Left lobe of liver (tissue), 2 donors: ENCODE results near the gene C15orf39. TPM values are rescaled to one million over a fixed set of nuclear protein-coding genes. Genes with fewer than 3 reads are reported as not detected.
"Not testable (repeated sequence)": the region's sequence is repeated elsewhere in the genome, so short reads cannot be mapped to it uniquely, and the experiment has no call there.

Source experiments
- ATAC-seq: fragments of 200-7000 bp; cut with Tn5 transposase; one replicate; pipeline ENCODE4 v1.9.1; 2020; ENCODE audit warnings: mild to moderate bottlenecking, moderate library complexity
- DNase-seq: peaks from one replicate; pipeline ENCODE4 v3.0.0-alpha.2; 2020; ENCODE audit warnings: low spot score
- total RNA-seq: library from RNA; stranded (reverse); gene quantifications from one replicate; pipeline ENCODE4 v1.2.1, GENCODE V29; 2021
- donor health status: DM: no; HTN: no; CAD: no; lungs with moderate emphysema.
- donor health status: DM: no; HTN: yes; CAD: no.

C15orf39 gene
- total RNA-seq, 1 donor from 2014 or later: 5.8 TPM

DNA sequence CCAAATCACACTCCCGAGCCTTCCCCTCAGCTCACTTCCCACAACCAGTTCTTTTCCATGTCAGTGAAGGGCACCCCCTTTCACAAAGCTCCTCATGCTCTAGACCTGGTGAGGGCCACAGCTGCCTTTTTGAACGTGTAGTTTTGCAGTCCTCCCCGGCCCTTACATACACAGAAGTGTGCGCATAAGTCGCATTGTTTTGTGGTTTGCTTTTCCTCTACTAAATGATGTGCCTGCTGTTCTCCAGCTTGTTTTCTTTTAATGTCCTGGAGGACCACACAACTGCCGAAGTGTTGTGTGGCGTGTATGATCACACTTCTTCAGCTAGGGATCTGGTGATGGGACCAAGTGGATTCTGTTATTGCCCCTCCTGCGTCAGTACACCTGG lies 7.6 kb downstream of the C15orf39 start:
- ATAC-seq (no peak), DNase-seq (no peak)

DNA sequence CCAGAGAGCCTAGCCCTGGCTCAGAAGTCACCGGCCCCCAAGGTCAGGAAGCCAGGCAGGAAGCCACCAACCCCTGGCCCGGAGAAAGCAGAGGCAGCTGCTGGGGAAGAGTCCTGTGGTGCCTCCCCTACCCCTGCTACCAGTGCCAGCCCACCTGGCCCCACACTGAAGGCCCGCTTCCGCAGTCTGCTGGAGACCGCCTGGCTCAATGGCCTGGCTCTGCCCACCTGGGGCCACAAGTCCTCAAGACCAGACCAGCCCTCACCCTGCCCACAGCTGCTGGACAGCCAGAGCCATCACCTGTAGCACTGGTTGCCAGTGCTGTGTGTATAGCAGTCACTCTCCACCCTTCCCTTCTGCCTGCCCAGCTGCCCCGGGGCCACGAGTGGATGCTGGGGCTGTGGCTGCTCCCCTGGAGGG lies 9.1 kb downstream of the C15orf39 start:
- DNase-seq: no peak
- no peak for ATAC-seq

DNA sequence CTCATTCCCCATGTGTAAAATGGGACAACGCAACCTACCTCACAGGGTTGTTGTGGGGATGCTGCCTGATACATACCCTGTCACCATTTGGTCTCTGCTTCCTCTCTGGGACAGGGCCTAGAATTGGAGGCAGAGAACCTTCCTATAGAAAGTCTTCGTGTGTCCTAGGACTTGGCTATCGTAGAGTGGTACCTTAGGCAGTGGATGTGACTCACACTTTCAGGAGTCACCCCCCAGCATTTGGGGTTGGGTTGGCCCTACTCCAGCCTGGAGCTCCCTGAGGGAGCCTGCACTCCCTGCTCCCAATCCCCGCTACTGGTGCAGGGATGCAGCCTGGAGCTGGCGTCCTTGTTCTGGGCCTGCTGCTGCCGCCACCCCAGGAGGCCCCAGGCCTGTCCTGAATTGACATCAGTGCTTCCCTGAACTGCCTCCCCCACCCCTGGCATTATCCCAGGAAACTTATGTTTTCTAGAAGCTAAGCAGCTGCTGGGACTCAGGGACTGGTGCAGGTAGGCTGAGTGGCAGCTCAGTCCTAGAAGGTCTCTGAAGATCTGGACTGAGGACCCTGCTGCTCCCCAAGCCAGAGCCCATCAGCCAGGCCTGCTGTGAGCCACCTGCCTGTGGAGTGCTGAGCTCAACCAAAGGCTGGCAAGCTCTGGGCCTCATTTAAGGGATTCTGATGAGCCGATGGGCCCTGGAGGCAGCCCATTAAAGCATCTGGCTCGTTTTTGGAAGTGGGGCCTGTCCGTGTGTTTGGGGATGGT lies 9.9 kb downstream of the C15orf39 start:
- no peak for ATAC-seq

DNA sequence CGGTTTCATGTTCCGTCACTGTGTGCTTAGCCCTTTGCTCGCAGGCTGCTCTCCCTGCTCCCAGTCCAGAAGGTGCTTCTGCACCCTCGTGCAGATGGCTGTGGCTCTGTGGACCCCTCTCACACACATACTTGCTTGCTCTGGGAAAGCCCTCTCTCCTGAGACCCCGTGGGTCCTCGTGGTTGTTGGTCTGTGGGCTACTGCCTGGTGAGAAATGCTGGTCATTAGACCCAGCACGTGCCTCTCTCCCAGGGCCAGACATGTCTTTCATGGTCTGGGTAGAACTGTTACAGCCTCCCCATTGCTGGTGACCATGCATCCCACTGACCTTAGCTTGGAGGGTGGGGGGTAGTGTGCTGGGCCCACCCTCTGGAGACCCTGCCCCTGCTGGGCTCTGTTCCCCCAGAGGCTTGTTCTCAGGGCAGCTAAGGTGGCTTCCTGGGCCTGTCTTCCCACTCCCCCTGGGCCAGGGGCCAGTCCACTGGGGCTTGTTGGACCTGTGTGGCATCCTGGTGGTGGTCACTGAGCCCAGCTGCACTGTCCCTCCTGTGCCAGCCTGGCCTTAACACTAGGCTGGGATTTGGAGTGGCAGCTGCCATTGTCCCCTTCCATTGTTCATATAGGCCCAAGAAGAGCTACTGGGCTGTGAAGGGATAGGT lies 10.6 kb downstream of the C15orf39 start:
- no peak for ATAC-seq
- no peak for DNase-seq

More for the DNA sequence above, 9.9 kb downstream of the C15orf39 start:
- no peak for DNase-seq

DNA sequence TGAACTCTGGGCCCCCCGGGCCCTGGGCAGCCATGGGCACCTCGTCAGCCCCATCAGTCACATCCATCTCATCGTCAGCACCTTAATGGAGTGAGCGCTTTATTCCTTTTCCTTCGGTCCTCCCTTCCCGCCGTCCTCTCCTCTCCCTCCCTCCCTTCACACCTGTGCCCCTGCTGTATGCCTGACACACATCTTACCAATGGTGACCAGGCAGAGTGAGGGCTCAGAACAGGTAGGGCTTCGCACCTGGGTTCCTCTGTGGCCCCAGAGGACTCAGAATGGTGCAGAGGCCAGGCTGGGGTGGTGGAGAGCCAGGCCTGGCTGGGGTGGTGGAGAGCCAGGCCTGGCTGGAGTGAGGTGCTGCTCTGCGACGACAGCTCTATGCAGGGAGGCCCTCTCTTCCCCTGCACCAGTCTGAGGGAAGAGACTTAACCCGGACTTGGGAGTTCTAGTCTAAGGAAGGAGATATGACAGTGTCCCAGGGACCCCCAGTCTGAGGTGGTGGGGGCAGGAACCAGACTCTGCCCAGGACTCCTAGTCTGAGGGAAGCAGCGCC lies 11.6 kb downstream of the C15orf39 start:
- no peak for ATAC-seq
- DNase-seq: no peak

DNA sequence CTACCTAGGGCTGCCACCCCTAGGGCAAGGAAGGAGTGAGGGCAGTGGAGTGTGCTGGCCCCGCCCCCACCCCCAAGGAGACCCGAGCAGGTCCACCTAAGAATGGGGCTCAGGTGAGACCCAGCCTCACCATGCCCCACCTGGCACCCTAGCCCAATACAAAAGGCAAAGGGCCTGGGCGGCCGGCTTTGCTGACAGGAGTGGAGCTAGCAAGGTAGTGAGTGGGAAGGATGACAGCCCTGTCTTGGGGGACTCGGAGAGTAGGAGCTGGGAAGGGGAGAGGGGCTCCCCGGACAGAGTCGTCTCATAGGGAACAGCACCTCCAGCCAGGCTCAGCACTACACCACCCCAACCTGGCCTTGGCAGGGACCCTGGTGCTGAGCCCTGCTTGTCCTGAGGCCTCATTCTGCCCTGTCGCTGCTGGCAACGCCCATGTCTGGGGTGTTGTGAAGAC lies 12.1 kb downstream of the C15orf39 start:
- DNase-seq (no peak), ATAC-seq (no peak)

DNA sequence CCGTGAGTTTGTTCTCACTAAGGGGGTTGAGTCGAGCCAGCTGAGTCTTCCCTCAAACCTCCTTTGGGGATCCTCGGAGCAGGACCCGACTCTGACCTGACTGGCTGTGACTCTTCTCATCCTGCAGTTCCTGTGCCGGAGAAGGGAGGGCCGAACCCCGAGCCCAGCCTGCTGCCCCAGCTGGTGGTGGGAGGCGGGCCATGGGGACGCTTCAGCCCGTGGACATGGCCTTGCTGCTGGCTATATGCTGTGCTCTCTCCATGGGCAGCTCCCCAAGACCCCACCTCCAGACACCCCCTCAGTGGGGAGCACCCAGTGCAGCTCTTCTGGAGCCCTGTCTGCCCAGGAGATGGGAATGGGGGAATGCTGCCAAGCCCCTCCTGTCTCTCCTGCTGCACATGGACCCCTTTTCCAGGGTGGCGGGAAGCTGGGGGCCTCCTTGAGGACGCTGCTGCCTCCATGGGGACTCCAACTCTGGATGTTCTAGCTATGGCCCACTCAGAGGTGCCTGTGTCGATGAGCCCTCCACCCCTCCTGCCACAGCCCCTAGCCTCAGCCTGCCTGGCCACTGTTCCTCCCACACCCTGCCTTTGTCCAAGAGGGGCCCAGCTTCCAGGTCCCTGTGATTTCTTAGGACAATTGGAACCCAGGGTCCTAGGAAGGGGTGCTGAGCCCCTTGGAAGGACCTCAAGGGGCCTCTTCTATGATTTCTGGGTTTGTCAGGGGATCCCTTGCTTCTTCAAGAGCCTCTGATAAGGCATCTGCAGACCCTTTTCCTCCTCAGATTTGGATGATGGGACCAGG lies 12.8 kb downstream of the C15orf39 start:
- ATAC-seq: no peak
- no peak for DNase-seq

DNA sequence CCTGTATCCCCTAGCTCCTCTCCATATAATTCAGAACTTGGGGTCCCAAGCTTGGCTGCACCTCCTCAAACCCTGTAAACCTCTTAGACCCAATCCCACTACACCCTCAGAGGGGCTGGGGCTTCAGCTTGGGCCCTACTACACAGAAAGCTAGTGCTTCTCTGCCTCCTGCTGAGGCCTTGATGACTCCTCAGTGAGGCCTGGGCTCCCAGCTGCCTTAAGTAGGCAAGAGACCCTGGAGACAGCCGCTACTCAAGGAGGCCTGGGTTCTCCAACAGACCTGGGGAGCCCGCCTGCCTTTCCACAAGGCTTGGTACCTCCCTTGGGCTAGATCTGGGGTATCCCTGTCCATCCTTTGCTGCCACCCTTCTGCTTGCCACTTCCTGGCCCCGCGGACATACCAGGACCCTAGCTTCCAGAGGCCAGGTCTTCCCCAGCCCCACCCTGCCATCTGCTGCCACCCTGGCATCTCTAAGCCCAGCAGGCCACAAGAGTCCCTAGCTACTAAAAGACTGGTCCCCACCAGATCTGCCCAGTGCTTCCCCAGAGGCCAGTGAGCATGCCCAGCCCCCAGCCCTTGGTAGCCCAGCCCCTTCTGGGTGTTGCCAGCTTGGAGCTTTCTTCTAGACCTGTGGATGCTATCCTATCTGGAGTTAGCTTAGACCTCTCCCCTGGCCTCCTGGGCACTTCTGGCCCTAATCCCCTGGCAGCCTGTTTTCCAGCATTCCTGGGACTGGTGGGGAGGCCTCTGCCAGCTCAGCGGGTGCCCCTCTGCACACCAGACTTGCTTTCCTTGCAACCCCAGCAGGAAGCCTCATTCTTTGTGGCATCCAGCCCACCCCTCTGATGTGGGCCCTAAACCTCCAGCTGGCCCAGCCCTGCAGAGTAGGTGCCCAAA lies 13.7 kb downstream of the C15orf39 start:
- no peak for ATAC-seq
- DNase-seq: no peak

DNA sequence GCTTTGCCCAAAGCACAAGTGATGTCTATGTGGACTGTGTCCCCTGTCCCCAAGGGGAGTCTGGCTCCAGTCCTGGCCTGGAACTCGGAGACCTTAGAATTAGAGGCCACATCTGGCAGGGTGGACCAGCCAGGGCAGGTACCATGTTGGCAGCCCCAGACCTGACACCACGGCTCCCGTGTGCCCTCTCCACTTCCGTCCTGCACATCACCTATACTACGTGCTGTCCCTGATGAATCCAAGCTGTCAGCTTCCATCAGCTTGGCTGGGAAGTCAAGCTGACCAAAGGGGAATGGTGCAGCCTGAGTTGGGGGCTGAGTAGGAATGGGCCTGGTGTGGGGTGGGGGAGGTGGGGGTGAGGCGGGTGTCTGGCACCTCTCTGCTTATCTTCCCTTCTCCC lies 15.3 kb downstream of the C15orf39 start:
- ATAC-seq (no peak), DNase-seq (no peak)

DNA sequence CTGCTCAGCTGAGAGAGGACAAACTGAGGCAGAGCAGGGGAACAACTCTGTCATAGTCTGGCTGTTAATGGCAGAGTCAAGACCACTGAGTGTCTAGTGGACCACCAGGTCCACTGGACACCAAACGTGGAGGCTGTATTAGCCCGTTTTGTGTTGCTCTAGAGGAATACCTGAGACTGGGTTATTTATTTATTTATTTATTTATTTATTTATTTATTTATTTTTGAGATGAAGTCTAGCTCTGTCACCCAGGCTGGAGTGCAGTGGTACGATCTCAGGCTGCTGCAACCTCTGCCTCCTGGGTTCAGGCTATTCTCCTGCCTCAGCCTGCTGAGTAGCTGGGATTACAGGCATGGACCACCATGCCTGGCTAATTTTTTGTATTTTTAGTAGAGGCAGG lies 15.9 kb downstream of the C15orf39 start:
- not testable (repeated sequence) for ATAC-seq, DNase-seq

DNA sequence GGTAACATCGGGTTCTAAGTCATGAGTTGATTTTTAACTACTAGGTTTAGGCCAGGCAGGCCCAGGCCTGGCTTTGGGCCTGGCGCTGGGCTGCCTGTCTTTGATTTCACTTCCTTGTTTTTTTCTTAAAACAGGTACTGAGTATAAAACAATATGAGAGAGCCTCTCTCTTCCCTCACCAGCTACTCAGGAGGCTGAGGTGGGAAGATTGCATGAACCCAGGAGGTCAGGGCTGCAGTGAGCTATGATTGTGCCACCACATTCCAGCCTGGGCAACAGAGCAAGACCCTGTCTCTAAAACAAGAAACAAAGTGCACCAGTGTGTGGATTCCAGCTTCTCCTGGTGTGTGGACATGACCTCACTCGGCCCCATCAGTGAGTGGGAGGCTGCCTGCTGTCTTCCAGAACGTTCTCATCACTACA lies 17.8 kb downstream of the C15orf39 start:
- not testable (repeated sequence) for DNase-seq
- ATAC-seq: peak; percentile 25

DNA sequence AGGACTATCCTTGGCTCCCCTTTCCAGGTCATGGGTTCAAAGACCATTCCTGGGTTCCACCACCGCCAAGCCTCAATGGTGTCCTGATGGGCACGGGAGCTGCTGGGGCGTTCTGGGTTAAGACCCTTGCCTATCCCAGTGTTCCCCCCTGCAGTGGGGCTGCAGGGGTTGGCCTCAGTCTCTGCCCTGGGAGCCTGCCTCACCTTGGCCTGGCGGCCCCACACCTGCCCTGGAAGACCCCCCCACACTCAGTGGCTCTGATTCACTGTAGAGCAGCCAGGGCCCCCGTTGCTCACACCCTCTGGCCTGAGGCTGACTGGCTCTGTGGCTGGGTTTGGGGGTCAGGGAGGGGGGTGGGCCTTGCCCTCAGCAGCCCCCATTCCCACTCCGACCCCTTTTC lies 22.0 kb downstream of the C15orf39 start:
- DNase-seq: no peak
- ATAC-seq: no peak

DNA sequence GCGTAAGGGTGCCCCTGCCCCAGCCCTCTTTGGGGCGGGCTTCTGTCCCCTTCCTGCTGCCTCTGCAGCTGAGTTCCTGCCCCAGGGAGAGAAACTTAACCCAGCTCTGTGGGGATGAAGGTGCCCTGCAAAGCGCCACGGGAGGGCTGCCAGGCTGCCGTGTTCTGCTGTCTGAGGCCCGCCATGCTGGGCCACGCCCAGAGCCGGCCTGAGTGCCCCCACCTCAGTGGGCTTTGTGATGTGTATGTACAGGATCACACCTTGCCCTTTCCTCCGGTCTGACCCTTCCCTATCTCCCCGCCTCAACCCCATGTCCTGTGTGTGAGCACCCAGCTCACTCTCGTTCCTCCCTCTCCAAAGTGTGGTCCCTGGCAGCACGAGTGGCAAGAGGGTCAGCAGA lies 22.6 kb downstream of the C15orf39 start:
- DNase-seq: no peak
- ATAC-seq: no peak

DNA sequence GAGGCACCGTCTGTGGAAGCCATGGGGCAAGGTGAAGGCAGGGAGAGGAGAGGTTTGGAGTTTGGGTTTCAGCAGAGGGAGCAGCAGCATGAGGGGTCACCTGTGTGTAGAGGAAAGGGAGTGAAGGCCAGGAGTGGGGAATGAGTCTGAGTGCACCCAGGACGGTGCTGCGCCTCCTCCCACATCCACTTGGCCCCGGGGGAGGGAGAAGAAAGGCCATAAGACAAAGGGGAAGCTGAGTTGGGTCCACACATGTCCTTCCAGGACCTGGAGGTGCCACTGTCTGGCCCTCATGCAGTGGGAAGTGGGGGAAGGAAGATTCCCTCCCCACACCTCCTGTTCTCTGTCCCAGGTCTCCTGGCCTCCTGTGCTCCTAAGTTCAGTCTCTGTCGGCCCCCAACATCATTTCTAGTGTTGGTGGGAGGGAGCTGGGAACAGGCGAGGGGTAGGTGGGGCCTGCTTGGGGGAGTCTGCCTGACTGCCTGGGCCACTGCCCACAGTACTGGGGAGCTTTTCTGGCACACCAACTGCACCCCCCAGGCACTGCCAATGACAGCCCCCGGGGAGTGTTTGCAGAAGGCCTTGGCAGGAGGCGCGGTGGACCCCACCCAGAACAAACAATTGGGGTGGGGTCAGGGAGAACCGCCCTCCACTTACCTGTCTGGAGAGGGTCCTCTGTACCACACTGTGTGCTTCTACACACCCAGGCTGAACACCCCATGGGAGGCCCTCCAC lies 23.6 kb downstream of the C15orf39 start:
- ATAC-seq, DNase-seq: not testable (repeated sequence)

DNA sequence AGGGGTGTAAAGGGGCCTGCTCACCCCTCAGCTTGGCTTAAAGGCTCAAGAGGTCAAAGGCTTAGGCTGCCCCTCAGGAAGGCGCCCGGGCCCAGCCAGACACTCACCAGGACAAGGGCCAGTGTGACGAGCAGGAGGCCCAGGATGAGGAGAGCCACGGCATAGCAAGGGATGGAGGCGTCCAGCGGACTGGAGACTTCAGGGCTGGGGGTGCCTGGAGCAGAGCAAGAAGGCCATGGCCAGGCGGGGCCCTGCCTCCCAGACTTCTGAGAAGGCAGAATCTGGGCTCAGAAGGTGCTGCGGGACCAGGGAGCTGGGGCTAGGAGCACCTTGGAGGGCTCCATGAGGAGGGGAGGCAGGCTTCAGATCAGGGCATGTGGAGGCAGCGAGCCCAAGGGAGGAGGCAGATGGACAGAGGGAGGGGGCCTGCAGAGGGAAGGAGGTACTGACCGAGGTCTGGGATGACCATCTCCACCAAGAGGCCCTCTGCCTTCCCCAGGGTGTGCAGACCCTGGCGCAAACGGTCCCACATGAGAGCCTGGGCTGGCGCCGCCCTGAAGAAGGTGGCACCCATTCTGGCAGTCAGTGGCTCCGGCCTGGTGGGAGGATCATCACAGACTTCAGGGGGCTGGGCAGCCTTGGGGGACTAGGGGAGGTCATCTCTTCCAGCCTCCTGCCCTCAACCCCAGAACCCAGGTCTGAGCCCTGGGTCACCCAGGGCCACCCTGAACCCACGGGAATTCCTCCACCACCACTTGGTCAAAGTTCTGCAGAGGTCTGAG lies 24.5 kb downstream of the C15orf39 start:
- DNase-seq: no peak

DNA sequence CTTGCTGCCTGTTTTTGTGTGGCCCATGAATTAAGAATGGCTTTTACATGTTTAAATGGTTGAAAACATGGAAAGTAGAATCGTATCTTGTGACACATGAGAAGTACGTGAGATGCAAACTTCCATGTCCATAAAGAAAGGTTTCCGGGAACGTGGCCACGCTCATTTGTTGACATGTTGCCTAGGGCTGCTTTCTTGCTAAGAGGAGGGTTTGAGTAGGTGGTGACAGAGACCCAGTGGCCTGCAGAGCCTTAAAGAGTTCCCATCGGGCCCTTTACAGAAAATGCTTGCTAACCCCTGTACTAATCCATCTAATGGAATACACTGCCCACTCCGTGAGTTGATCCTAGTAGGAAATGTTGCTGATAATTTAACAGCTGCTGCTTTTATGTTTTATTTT lies 25.4 kb downstream of the C15orf39 start:
- not testable (repeated sequence) for DNase-seq, ATAC-seq

More for the DNA sequence above, 24.5 kb downstream of the C15orf39 start:
- ATAC-seq: no peak

DNA sequence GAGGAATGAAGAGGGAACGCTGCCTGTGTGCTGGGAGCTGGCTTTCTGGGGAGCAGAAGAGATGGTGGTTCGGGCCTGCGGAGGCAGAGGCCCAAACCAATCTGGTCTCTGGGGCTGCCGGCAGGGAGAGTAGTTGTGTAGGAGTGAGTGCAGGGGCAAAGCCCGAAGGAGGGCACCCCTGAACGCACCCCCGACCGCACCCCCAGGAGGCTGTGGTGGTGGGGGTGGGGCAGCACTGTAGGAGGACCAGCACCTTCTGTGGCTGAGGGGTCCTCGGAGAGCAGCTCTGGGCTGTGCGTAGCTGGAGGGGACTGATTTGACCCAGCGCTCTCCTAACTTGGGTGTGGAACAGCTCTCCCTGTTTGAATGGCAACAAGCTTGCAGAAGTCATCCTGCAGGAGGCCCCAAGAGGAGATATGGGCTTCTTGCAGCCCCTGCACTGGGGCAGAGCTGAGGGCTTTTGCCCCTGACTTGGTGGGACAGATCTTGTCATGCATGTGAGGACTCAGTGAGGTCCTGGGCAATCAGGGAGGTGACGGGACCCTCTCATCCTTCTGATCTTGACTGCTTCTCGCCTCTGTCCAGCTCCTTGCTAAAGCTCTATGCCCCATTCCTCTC lies 26.1 kb downstream of the C15orf39 start:
- ATAC-seq (no peak), DNase-seq (no peak)

DNA sequence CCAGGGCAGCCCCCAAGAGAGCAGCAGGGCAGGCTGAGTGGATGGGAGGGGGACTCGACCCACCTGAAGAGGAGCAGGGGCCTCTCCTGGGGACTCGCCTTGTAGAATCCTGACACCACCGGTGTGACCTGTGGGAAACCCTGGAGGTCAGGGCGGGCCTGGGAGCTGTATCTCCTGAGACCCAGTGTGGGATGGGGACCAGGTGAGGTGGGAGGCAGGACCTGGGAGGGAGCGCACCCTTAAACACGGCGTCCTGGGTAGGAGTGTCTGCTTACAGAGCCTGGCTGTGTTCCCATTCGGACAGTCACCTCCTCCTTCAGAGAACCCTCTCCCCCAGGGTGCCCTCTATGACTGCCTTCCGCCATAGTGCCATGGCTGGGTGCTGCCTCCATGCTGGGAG lies 27.1 kb downstream of the C15orf39 start:
- no peak for DNase-seq
- no peak for ATAC-seq
